ENCODE data around the gene GKAP1.

- TF ChIP-seq POLR2AphosphoS5 (IDR thresholded peaks at IDR 0.05; ENCODE audit: low read depth, low read length): no peak
- TF ChIP-seq CTCF (IDR thresholded peaks at IDR 0.05): no peak
- no peak for TF ChIP-seq EZH2phosphoT487 (IDR thresholded peaks at IDR 0.05; ENCODE audit: borderline replicate concordance, low read depth)
- no peak for TF ChIP-seq EP300 (IDR thresholded peaks at IDR 0.05; ENCODE audit: borderline replicate concordance in 1 of 2, low read depth in 1 of 2, low read length in 1 of 2)
- TF ChIP-seq GABPA (IDR thresholded peaks at IDR 0.05; ENCODE audit: low read depth): no peak
- no peak for TF ChIP-seq IRF3 (IDR thresholded peaks at IDR 0.05; ENCODE audit: low read depth, low read length)
- TF ChIP-seq SMC3 (IDR thresholded peaks at IDR 0.05; ENCODE audit: low read depth, low read length): no peak
- TF ChIP-seq GATA2 (CRISPR knock-in tag; IDR thresholded peaks at IDR 0.05): no peak
- no peak for TF ChIP-seq ELF1 (IDR thresholded peaks at IDR 0.05)
- no peak for TF ChIP-seq MAX (IDR thresholded peaks at IDR 0.05; ENCODE audit: low read depth)
- no peak for TF ChIP-seq USF1 (IDR thresholded peaks at IDR 0.05; ENCODE audit: borderline replicate concordance, low read depth)
- no peak for TF ChIP-seq TEAD4 (IDR thresholded peaks at IDR 0.05; ENCODE audit: borderline replicate concordance, insufficient read depth)
- TF ChIP-seq REST (IDR thresholded peaks at IDR 0.05; ENCODE audit: low read depth, low read length): no peak
Measured at GRCh38 chr9:83707518-83707767, 110.1 kb downstream of the GKAP1 start.

Measured in SK-N-SH (cell line).